HCT116 (cell line): ENCODE data around the gene FGD5. TPM values are rescaled to one million over a fixed set of nuclear protein-coding genes. Genes with fewer than 3 reads are reported as not detected.

Experiments
- ATAC-seq: fragments of 200-7000 bp; cut with Tn5 transposase; 2 replicates; pipeline ENCODE4 v1.9.1; 2020; ENCODE audit warnings: mild to moderate bottlenecking, moderate library complexity
- BruUV-seq: library from RNA; stranded (reverse); fragments of 400-500 nt; replicated peaks from 2 replicates; lab custom pipeline; 2021; lab: Mats Ljungman, UMichigan
- CTCF ChIA-PET: fragments of 300-600 bp; sonication (Branson Sonifier 250); formaldehyde crosslinking; loops from one replicate; lab custom pipeline; 2021; ENCODE audit warnings: antibody characterized with exemption; lab: Charles Lee
- POLR2A ChIA-PET: fragments of 300-600, 350-600 bp; sonication (Branson Sonifier 250); formaldehyde crosslinking; loops from one replicate; lab custom pipeline; 2021; ENCODE audit warnings: antibody characterized with exemption; lab: Charles Lee
- RAD21 ChIA-PET, 2 experiments: fragments of 300-600 bp; sonication (Branson Sonifier 250); formaldehyde crosslinking; loops; one replicate each; lab custom pipeline; 2023; ENCODE audit warnings: low total read pairs in 2 of 2; ENCODE audit not compliant: uncharacterized antibody in 2 of 2, unreplicated experiment in 2 of 2, low non-redundant PET in 1 of 2; lab: Charles Lee
- DNase-seq: peaks from one replicate; pipeline ENCODE4 v3.0.0-alpha.2; 2010; ENCODE audit warnings: low read depth, low spot score
- H2AFZ ChIP-seq: fragments of 200-600 bp; shearing (Covaris generic), sonication (generic); 2 replicates; pipeline ENCODE4 v1.6.1; 2017; ENCODE audit warnings: low read depth, mixed run types, mixed read lengths, antibody characterized with exemption, low read length; ENCODE audit not compliant: poor library complexity, severe bottlenecking
- H3K27ac ChIP-seq: 2 replicates; pipeline ENCODE4 v1.5.1; 2012; ENCODE audit warnings: low read depth, low read length
- H3K27me3 ChIP-seq: fragments of 200-600 bp; sonication (generic); 2 replicates; pipeline ENCODE4 v1.6.1; 2016; ENCODE audit warnings: mixed run types, low read length, mixed read lengths; ENCODE audit not compliant: insufficient read depth
- H3K36me3 ChIP-seq, 2 experiments: fragments of 200-500 bp in 1 of 2; fragments of 200-600 bp in 1 of 2; sonication (Bioruptor generic) in 1 of 2; sonication (generic) in 1 of 2; 2 replicates each; pipeline versions ENCODE4 v1.5.1 to v1.6.1; 2014 to 2016; ENCODE audit warnings: low read length in 2 of 2, inconsistent platforms in 1 of 2, mixed read lengths in 1 of 2, mixed run types in 1 of 2; ENCODE audit not compliant: insufficient read depth in 2 of 2, control insufficient read depth in 1 of 2
- H3K4me1 ChIP-seq, 2 experiments: fragments of 200-600 bp in 1 of 2; sonication (generic) in 1 of 2; 2 replicates each; pipeline versions ENCODE4 v1.5.1 to v1.6.1; 2012 to 2017; ENCODE audit warnings: low read length in 2 of 2, inconsistent platforms in 1 of 2, mild to moderate bottlenecking in 1 of 2, mixed read lengths in 1 of 2, mixed run types in 1 of 2, moderate library complexity in 1 of 2; ENCODE audit not compliant: insufficient read depth in 2 of 2, control insufficient read depth in 1 of 2
- H3K4me2 ChIP-seq: fragments of 200-600 bp; sonication (generic); 2 replicates; pipeline ENCODE4 v1.6.1; 2017; ENCODE audit warnings: mixed run types, low read length, mixed read lengths
- H3K4me3 ChIP-seq, 2 experiments: fragments of 200-600 bp in 1 of 2; sonication (generic) in 1 of 2; replicated peaks in 1 of 2; 2 replicates each; pipeline ENCODE4 v1.5.1; 2011 to 2016; ENCODE audit warnings: low read length in 2 of 2, control low read depth in 1 of 2, low read depth in 1 of 2, mild to moderate bottlenecking in 1 of 2, mixed read lengths in 1 of 2, mixed run types in 1 of 2
- H3K79me2 ChIP-seq: fragments of 200-600 bp; sonication (generic); 2 replicates; pipeline ENCODE4 v1.6.1; 2017; ENCODE audit warnings: mild to moderate bottlenecking, mixed run types, low read length, moderate library complexity, mixed read lengths; ENCODE audit not compliant: insufficient read depth
- H3K9ac ChIP-seq: fragments of 200-600 bp; sonication (generic); 2 replicates; pipeline ENCODE4 v1.6.1; 2016; ENCODE audit warnings: low read length, mixed read lengths
- H3K9me2 ChIP-seq: fragments of 200-600 bp; sonication (generic), shearing (Covaris generic); 2 replicates; pipeline ENCODE4 v1.6.1; 2017; ENCODE audit warnings: mixed run types, mild to moderate bottlenecking, moderate library complexity; ENCODE audit not compliant: insufficient read depth
- H3K9me3 ChIP-seq, 2 experiments: fragments of 200-500 bp in 1 of 2; fragments of 200-600 bp in 1 of 2; sonication (Bioruptor generic) in 1 of 2; sonication (generic) in 1 of 2; 2 replicates each; pipeline ENCODE4 v1.6.1; 2014 to 2017; ENCODE audit warnings: low read length in 2 of 2, mixed read lengths in 2 of 2, inconsistent platforms in 1 of 2, low read depth in 1 of 2, mild to moderate bottlenecking in 1 of 2, mixed run types in 1 of 2, moderate library complexity in 1 of 2; ENCODE audit not compliant: control insufficient read depth in 1 of 2, insufficient read depth in 1 of 2
- H4K20me1 ChIP-seq: fragments of 200-600 bp; sonication (generic), shearing (Covaris generic); 2 replicates; pipeline ENCODE4 v1.6.1; 2017; ENCODE audit warnings: mixed run types, mild to moderate bottlenecking, moderate library complexity; ENCODE audit not compliant: insufficient read depth
- CBX3 ChIP-seq: IDR thresholded peaks from 2 replicates; pipeline ENCODE4 v1.6.1; 2012; ENCODE audit warnings: low read depth
- CEBPB ChIP-seq: IDR thresholded peaks from 2 replicates; pipeline ENCODE4 v1.6.1; 2012; ENCODE audit warnings: low read depth
- EGR1 ChIP-seq: IDR thresholded peaks from 2 replicates; pipeline ENCODE4 v1.6.1; 2012; ENCODE audit warnings: low read depth
- ELF1 ChIP-seq: IDR thresholded peaks from 2 replicates; pipeline ENCODE4 v1.6.1; 2012; ENCODE audit warnings: low read depth, borderline replicate concordance
- EZH2 ChIP-seq: fragments of 200-600 bp; sonication (generic); IDR thresholded peaks from 2 replicates; pipeline ENCODE4 v1.6.1; 2017; ENCODE audit warnings: antibody characterized with exemption, mixed run types
- FOSL1 ChIP-seq: IDR thresholded peaks from 2 replicates; pipeline ENCODE4 v1.6.1; 2012; ENCODE audit warnings: low read depth
- POLR2A ChIP-seq: IDR thresholded peaks from 2 replicates; pipeline ENCODE4 v1.7.0; 2011; ENCODE audit warnings: borderline replicate concordance; ENCODE audit not compliant: insufficient read depth, insufficient read length; ENCODE audit errors: extremely low read depth
- RAD21 ChIP-seq: IDR thresholded peaks from 2 replicates; pipeline ENCODE4 v1.6.1; 2012; ENCODE audit warnings: low read depth, mild to moderate bottlenecking
- SP1 ChIP-seq: IDR thresholded peaks from 2 replicates; pipeline ENCODE4 v1.6.1; 2012; ENCODE audit warnings: low read depth
- SRF ChIP-seq: IDR thresholded peaks from 2 replicates; pipeline ENCODE4 v1.6.1; 2012; ENCODE audit warnings: low read depth
- TCF7L2 ChIP-seq: IDR thresholded peaks from 2 replicates; pipeline ENCODE4 v1.7.0; 2011; ENCODE audit warnings: borderline replicate concordance, inconsistent platforms; ENCODE audit not compliant: insufficient read depth, insufficient read length; ENCODE audit errors: extremely low read depth
- ZFX ChIP-seq: fragments of 450-650 bp; IDR thresholded peaks from 2 replicates; pipeline ENCODE4 v1.6.1; 2017
- ZNF274 ChIP-seq: fragments of 200-500 bp; sonication (Bioruptor generic); IDR thresholded peaks from 2 replicates; pipeline ENCODE4 v1.6.1; 2014; ENCODE audit warnings: mild to moderate bottlenecking, low read depth, low read length, inconsistent platforms
- intact Hi-C: fragments of 100-400 bp; cut with micrococcal nuclease; formaldehyde crosslinking; loops from 2 replicates; pipeline ENCODE4 v1.10.0; 2022
- total RNA-seq: library from RNA; stranded (reverse); gene quantifications from one replicate; pipeline ENCODE4 v1.2.1, GENCODE V29; 2021; ENCODE audit not compliant: unreplicated experiment
- TF ChIP-seq, protein P1 (sequence below): IDR thresholded peaks from 2 replicates; pipeline ENCODE4 v1.6.1; 2012
- TF ChIP-seq, protein P2 (sequence below): IDR thresholded peaks from 2 replicates; pipeline ENCODE4 v1.6.1; 2011; ENCODE audit warnings: mild to moderate bottlenecking, low read length, moderate library complexity; ENCODE audit not compliant: insufficient replicate concordance; ENCODE audit errors: extremely low read depth

FGD5 gene
- total RNA-seq, 1 experiment from 2014 or later: 0.22 TPM

GRCh38 chr3:14885307-14885706 lies 66.5 kb downstream of the FGD5 start (continued):
- TF ChIP-seq, protein P1, sequence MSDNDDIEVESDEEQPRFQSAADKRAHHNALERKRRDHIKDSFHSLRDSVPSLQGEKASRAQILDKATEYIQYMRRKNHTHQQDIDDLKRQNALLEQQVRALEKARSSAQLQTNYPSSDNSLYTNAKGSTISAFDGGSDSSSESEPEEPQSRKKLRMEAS: no peak
- TF ChIP-seq SRF (no peak), CBX3 (no peak), EZH2 (no peak), ELF1 (no peak)

DNA sequence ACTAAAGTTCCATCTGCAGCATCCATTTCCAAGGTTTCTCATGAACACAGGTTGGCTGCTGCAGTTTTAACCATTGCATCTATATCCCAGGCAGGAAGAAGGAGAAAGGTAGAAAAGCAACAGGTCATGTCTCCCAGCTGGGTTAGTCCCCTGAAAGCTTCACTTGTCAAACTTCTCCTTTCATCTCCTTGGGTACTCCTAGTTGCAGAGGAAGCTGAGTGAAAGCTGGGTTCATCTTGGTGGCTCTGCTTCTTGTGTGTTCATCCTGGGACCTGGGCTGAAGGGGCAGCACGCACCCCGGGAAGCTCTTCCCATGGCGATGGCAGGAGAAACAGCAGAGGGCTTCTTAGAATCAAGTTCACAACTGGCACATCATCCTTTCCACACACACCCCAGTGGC lies 67.3 kb downstream of the FGD5 start:
- no TSS peak for BruUV-seq
- Histone ChIP-seq H3K36me3 (no peaks in the 10 kb centered on the region), H2AFZ (no peak overlapping the region), H4K20me1 (no peaks in the 10 kb centered on the region), H3K4me3 (no peak overlapping the region), H3K27ac (no peak overlapping the region), H3K9me3 (no peaks in the 10 kb centered on the region), H3K79me2 (no peaks in the 10 kb centered on the region), H3K4me1 (no peaks in the 10 kb centered on the region), H3K27me3 (peaks cover 33% of the 10 kb centered on the region; the same call in 1 of the 2 replicates), H3K9me2 (no peaks in the 10 kb centered on the region), H3K4me2 (no peak overlapping the region), H3K9ac (no peak overlapping the region)
- CTCF ChIA-PET: no interaction called here
- ATAC-seq (no peak), DNase-seq (no peak)
- TF ChIP-seq CEBPB: no peak
- TF ChIP-seq FOSL1: no peak
- POLR2A ChIA-PET: no interaction called here
- intact Hi-C loops: no loop called here
- RAD21 ChIA-PET: no interaction called here

- POLR2A ChIA-PET: no interaction called here
- ATAC-seq (no peak), DNase-seq (no peak)
- RAD21 ChIA-PET: no interaction called here
- Histone ChIP-seq H3K4me1 (no peaks in the 10 kb centered on the region), H3K36me3 (no peaks in the 10 kb centered on the region), H3K79me2 (no peaks in the 10 kb centered on the region), H3K9me3 (no peaks in the 10 kb centered on the region), H4K20me1 (no peaks in the 10 kb centered on the region; the same call in 1 of the 2 replicates), H3K9me2 (no peaks in the 10 kb centered on the region), H2AFZ (no peak overlapping the region), H3K4me2 (no peak overlapping the region), H3K4me3 (no peak overlapping the region), H3K27ac (no peak overlapping the region), H3K27me3 (peaks cover 34% of the 10 kb centered on the region; the same call in 1 of the 2 replicates), H3K9ac (no peak overlapping the region)
- intact Hi-C loops: no loop called here
- BruUV-seq: no TSS peak
- CTCF ChIA-PET: no interaction called here
- no peak for TF ChIP-seq CEBPB
- TF ChIP-seq CBX3: no peak
- TF ChIP-seq SRF: no peak
- TF ChIP-seq, protein P1: no peak
- TF ChIP-seq ZFX: no peak
- TF ChIP-seq, protein P2, sequence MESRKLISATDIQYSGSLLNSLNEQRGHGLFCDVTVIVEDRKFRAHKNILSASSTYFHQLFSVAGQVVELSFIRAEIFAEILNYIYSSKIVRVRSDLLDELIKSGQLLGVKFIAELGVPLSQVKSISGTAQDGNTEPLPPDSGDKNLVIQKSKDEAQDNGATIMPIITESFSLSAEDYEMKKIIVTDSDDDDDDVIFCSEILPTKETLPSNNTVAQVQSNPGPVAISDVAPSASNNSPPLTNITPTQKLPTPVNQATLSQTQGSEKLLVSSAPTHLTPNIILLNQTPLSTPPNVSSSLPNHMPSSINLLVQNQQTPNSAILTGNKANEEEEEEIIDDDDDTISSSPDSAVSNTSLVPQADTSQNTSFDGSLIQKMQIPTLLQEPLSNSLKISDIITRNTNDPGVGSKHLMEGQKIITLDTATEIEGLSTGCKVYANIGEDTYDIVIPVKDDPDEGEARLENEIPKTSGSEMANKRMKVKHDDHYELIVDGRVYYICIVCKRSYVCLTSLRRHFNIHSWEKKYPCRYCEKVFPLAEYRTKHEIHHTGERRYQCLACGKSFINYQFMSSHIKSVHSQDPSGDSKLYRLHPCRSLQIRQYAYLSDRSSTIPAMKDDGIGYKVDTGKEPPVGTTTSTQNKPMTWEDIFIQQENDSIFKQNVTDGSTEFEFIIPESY: no peak
- no peak for TF ChIP-seq ELF1
- no peak for TF ChIP-seq EGR1
- no peak for TF ChIP-seq TCF7L2
- no peak for TF ChIP-seq RAD21
- no peak for TF ChIP-seq ZNF274
- no peak for TF ChIP-seq SP1
- no peak for TF ChIP-seq POLR2A
Observed at GRCh38 chr3:14889205-14889604, 70.4 kb downstream of the FGD5 start.
